Lung (tissue), 12 donors: ENCODE data around the gene DNMT3L. TPM values are rescaled to one million over a fixed set of nuclear protein-coding genes. Genes with fewer than 3 reads are reported as not detected.
"Not testable (repeated sequence)": the region's sequence is repeated elsewhere in the genome, so short reads cannot be mapped to it uniquely, and the experiment has no call there.

Experiments used
- ATAC-seq: fragments of 200-7000 bp; cut with Tn5 transposase; one replicate; pipeline ENCODE4 v1.9.1; 2020; ENCODE audit warnings: moderate number of reproducible peaks; ENCODE audit not compliant: insufficient read depth, low FRiP score
- DNase-seq, 3 donors: peaks; one replicate each; pipeline ENCODE4 v3.0.0-alpha.2; 2013 to 2017
- H3K27ac ChIP-seq, 2 donors: one replicate each; pipeline ENCODE4 v1.5.1; 2013; ENCODE audit warnings: mild to moderate bottlenecking in 2 of 2, moderate library complexity in 2 of 2, control low read depth in 1 of 2, inconsistent platforms in 1 of 2, low read depth in 1 of 2, low read length in 1 of 2
- H3K27me3 ChIP-seq, 3 donors: one replicate each; pipeline ENCODE4 v1.5.1; 2013; ENCODE audit warnings: low read length in 2 of 3; ENCODE audit not compliant: control insufficient read depth in 3 of 3, insufficient read depth in 3 of 3
- H3K36me3 ChIP-seq, 4 donors: one replicate each; pipeline ENCODE4 v1.5.1; 2013; ENCODE audit warnings: low read length in 4 of 4, mild to moderate bottlenecking in 1 of 4, moderate library complexity in 1 of 4; ENCODE audit not compliant: control insufficient read depth in 4 of 4, insufficient read depth in 4 of 4
- H3K4me1 ChIP-seq, 5 donors: one replicate each; pipeline ENCODE4 v1.5.1; 2013; ENCODE audit warnings: low read length in 5 of 5, mild to moderate bottlenecking in 2 of 5, moderate library complexity in 1 of 5; ENCODE audit not compliant: control insufficient read depth in 5 of 5, insufficient read depth in 5 of 5
- H3K4me3 ChIP-seq: one replicate; pipeline ENCODE4 v1.5.1; 2013; ENCODE audit warnings: mild to moderate bottlenecking, control low read depth, moderate library complexity
- H3K9ac ChIP-seq, 2 donors: one replicate each; pipeline ENCODE4 v1.5.1; 2013; ENCODE audit warnings: low read length in 2 of 2, control low read depth in 1 of 2; ENCODE audit not compliant: insufficient read depth in 1 of 2
- H3K9me3 ChIP-seq, 4 donors: one replicate each; pipeline ENCODE4 v1.5.1; 2013; ENCODE audit warnings: low read length in 3 of 4, mild to moderate bottlenecking in 1 of 4, moderate library complexity in 1 of 4; ENCODE audit not compliant: control insufficient read depth in 4 of 4, insufficient read depth in 3 of 4
- CTCF ChIP-seq: IDR thresholded peaks from 2 replicates; pipeline ENCODE4 v1.5.1; 2012; ENCODE audit warnings: mild to moderate bottlenecking; ENCODE audit errors: control extremely low read depth, extremely low read depth
- WGBS, 2 donors: extraction: QIAGEN DNeasy Blood & Tissue Kit; methylation state at CpG; one replicate each; pipeline ENCODE4 v1.1.7; 2013; 5-methylcytosine and 5-hydroxymethylcytosine counted together
- polyA plus RNA-seq, 2 donors: library from polyadenylated mRNA; stranded (reverse); fragments of 200-250 nt; gene quantifications; one replicate each; pipeline ENCODE4 v1.2.1, GENCODE V29; 2013
- total RNA-seq, 2 donors: library from RNA; depleted of rRNA in 1 of 2; stranded (reverse); fragments of >200 nt in 1 of 2; gene quantifications; one replicate each; pipeline ENCODE4 v1.2.1, GENCODE V29; 2014 to 2021
- donor health status: control.
- donor health status: control.
- donor health status: Bipolar disorder and iron deficiency.
- donor health status: healthy.
- donor health status: DM: yes; HTN: yes; CAD: no.

DNMT3L gene
- total and polyA plus RNA-seq, 4 donors: not detected

GRCh38 chr21:44285138-44285992, 23.7 kb upstream of the DNMT3L start, which contains the start of gene AIRE:
AIRE (plus strand) TSS chr21:44285876; CDS start chr21:44286007, 131 bp downstream.
- H3K27ac ChIP-seq: no peak within 1 kb of the TSS
- H3K4me3 ChIP-seq: no peak within 1 kb of the TSS
- DNase-seq: peak in 1 of 3 donors; percentile 34
- no peak within 1 kb of the TSS for H3K9ac ChIP-seq
- H3K27me3 ChIP-seq: peaks cover 0 to 25% (median 0%) of the 10 kb centered on the region in 3 donors
- TF ChIP-seq CTCF: no peak
- 37 to 58% methylated on average over 56 of the region's 56 CpGs for WGBS, 2 donors
- no peaks in the 10 kb centered on the region for H3K36me3 ChIP-seq
- H3K4me1 ChIP-seq: peaks cover 0 to 15% (median 4%) of the 10 kb centered on the region in 5 donors
- no peaks in the 10 kb centered on the region for H3K9me3 ChIP-seq
- no peak for ATAC-seq

- whole genome bisulfite sequencing, 2 donors: 23 to 58% methylated on average over 11 of the region's 11 CpGs
- Histone ChIP-seq H3K9ac (no peak overlapping the region), H3K27ac (no peak overlapping the region), H3K4me3 (no peak overlapping the region), H3K4me1 (peaks cover 0 to 15% (median 4%) of the 10 kb centered on the region in 5 donors), H3K9me3 (no peaks in the 10 kb centered on the region), H3K36me3 (no peaks in the 10 kb centered on the region), H3K27me3 (peaks cover 0 to 25% (median 0%) of the 10 kb centered on the region in 3 donors)
- ATAC-seq (no peak), DNase-seq (peak in 1 of 3 donors; percentile 32)
- no peak for TF ChIP-seq CTCF
Observed at GRCh38 chr21:44283948-44284347, 22.3 kb upstream of the DNMT3L start.

- 49 to 53% methylated on average over 10 to 11 of the region's 11 CpGs for WGBS, 2 donors
- ATAC-seq, DNase-seq: not testable (repeated sequence)
Observed at GRCh38 chr21:44283211-44283785, 21.6 kb upstream of the DNMT3L start.

GRCh38 chr21:44282370-44282769, 20.7 kb upstream of the DNMT3L start:
- WGBS, 2 donors: 95% methylated on average over 9 of the region's 9 CpGs
- DNase-seq: no peak
- H3K27ac ChIP-seq: no peak overlapping the region

More at GRCh38 chr21:44283211-44283785, 21.6 kb upstream of the DNMT3L start:
- not testable (repeated sequence) for H3K27ac ChIP-seq, H3K4me3 ChIP-seq, H3K9ac ChIP-seq, H3K36me3 ChIP-seq, H3K9me3 ChIP-seq
- Histone ChIP-seq H3K4me1 (peaks cover 0 to 15% (median 4%) of the 10 kb centered on the region in 5 donors), H3K27me3 (peaks cover 0 to 25% (median 0%) of the 10 kb centered on the region in 3 donors)

More at GRCh38 chr21:44282370-44282769, 20.7 kb upstream of the DNMT3L start:
- no peak overlapping the region for H3K4me3 ChIP-seq
- no peak overlapping the region for H3K9ac ChIP-seq
- peaks cover 0 to 18% (median 0%) of the 10 kb centered on the region in 3 donors for H3K27me3 ChIP-seq
- no peaks in the 10 kb centered on the region for H3K36me3 ChIP-seq
- H3K4me1 ChIP-seq: peaks cover 0 to 15% (median 4%) of the 10 kb centered on the region in 5 donors
- H3K9me3 ChIP-seq: no peaks in the 10 kb centered on the region
- no peak for ATAC-seq
- no peak for TF ChIP-seq CTCF
